ENCODE data around the gene SLC25A21.

DNA sequence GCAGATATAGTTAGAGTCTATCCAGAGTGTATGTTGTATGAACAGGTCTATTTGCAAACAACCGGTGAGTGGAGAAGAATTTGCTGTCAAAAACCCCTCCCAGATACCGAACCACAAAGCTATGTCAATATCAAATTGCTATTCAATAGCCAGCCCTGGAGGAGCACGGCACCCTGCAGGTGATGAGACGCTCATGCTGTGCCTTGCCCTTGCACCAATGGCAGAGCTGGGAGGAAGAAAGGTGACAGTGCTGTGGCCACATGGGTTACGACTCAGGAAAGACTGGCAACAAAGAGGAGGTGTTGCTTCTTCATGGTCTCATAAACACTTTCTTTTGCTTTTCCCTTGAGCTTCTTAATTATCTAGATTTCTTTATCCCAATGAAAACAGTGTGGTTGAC lies 455.0 kb downstream of the SLC25A21 start:
- TF ChIP-seq POLR2A (IDR thresholded peaks at IDR 0.05) (no peak), EP300 (IDR thresholded peaks at IDR 0.05) (no peak)
- TF ChIP-seq, protein P1, sequence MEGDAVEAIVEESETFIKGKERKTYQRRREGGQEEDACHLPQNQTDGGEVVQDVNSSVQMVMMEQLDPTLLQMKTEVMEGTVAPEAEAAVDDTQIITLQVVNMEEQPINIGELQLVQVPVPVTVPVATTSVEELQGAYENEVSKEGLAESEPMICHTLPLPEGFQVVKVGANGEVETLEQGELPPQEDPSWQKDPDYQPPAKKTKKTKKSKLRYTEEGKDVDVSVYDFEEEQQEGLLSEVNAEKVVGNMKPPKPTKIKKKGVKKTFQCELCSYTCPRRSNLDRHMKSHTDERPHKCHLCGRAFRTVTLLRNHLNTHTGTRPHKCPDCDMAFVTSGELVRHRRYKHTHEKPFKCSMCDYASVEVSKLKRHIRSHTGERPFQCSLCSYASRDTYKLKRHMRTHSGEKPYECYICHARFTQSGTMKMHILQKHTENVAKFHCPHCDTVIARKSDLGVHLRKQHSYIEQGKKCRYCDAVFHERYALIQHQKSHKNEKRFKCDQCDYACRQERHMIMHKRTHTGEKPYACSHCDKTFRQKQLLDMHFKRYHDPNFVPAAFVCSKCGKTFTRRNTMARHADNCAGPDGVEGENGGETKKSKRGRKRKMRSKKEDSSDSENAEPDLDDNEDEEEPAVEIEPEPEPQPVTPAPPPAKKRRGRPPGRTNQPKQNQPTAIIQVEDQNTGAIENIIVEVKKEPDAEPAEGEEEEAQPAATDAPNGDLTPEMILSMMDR (IDR thresholded peaks at IDR 0.05) = no peak
